ENCODE measurements around the gene MICALL2.

The MICALL2 gene

DNA sequence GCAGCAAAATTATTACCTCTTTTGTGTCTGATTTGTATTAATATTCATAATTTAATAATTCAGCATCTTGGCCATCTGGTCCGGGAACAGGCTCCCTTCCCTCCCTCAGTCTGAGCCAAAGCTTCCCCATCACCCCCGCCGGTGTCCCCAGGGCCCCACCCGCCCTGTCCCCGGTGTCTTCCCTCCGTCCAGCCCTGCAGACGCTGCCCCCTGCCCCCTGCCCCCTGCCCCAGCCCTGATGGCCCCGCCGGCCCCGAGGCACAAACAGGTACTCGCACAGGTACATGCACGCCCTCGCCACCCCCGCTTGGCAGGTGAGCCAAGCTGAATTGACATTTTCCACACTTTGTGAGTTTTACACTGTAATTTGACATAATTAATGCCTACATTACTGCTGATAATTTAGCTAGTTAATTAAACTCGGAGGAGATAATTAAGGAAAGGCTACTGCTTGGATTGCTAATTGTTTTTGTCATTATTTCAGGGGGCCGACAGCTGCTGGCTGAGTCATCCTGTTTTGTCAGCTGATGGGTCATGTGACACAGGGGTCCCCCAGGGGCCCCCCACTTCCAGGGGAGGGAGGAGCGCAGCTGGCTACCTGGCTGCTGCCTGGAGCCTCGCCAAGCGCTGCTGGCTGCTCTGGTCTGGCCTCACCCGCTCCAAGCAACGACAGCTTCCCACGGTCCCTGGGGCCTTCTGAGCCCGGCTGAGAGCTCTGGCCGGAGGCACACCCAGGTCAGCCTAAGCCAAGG is 36.6 kb downstream of the MICALL2 start:
- no peaks in the 10 kb centered on the region for H3K36me3 ChIP-seq (ENCODE audit: low read length)
- H3K9me2 ChIP-seq (replicated peaks; ENCODE audit: insufficient read depth, low read length): no peaks in the 10 kb centered on the region
- H3K9me3 ChIP-seq (ENCODE audit: insufficient read depth, low read length): no peaks in the 10 kb centered on the region
- no peaks in the 10 kb centered on the region for H3K79me2 ChIP-seq (ENCODE audit: insufficient read depth, low read length)
- H3K27ac ChIP-seq (ENCODE audit: low read depth, low read length): no peak overlapping the region
- no peaks in the 10 kb centered on the region for H4K20me1 ChIP-seq (ENCODE audit: low read depth, low read length)
- no peak overlapping the region for H3K9ac ChIP-seq (ENCODE audit: low read length)
- no peak overlapping the region for H2AFZ ChIP-seq (ENCODE audit: low read depth, low read length, severe bottlenecking)
- TF ChIP-seq EZH2phosphoT487 (conservative IDR thresholded peaks at IDR 0.05; ENCODE audit: low read length) (no peak), CTCF (IDR thresholded peaks at IDR 0.05; ENCODE audit: insufficient read depth, low read length, poor library complexity, severe bottlenecking) (no peak)
- no peaks in the 10 kb centered on the region for H3F3A ChIP-seq (ENCODE audit: insufficient read depth)
- H3K27me3 ChIP-seq (ENCODE audit: low read length): no peaks in the 10 kb centered on the region
- no peak overlapping the region for H3K4me2 ChIP-seq (ENCODE audit: low read depth, low read length, poor library complexity, severe bottlenecking)
- H3K4me3 ChIP-seq (ENCODE audit: insufficient read depth, low read length, poor library complexity, severe bottlenecking): no peak overlapping the region

GRCh38 chr7:1421946-1422345 is 37.3 kb downstream of the MICALL2 start:
- Histone ChIP-seq H3K79me2 (ENCODE audit: insufficient read depth, low read length) (no peaks in the 10 kb centered on the region), H3K4me2 (ENCODE audit: low read depth, low read length, poor library complexity, severe bottlenecking) (no peak overlapping the region), H3K27me3 (ENCODE audit: low read length) (no peaks in the 10 kb centered on the region), H2AFZ (ENCODE audit: low read depth, low read length, severe bottlenecking) (no peak overlapping the region), H3F3A (ENCODE audit: insufficient read depth) (no peaks in the 10 kb centered on the region), H3K9me3 (ENCODE audit: insufficient read depth, low read length) (no peaks in the 10 kb centered on the region), H3K36me3 (ENCODE audit: low read length) (no peaks in the 10 kb centered on the region), H3K9me2 (replicated peaks; ENCODE audit: insufficient read depth, low read length) (no peaks in the 10 kb centered on the region), H3K4me3 (ENCODE audit: insufficient read depth, low read length, poor library complexity, severe bottlenecking) (no peak overlapping the region), H3K27ac (ENCODE audit: low read depth, low read length) (no peak overlapping the region), H3K9ac (ENCODE audit: low read length) (no peak overlapping the region), H4K20me1 (ENCODE audit: low read depth, low read length) (no peaks in the 10 kb centered on the region)
- TF ChIP-seq EZH2phosphoT487 (conservative IDR thresholded peaks at IDR 0.05; ENCODE audit: low read length): no peak
- no peak for TF ChIP-seq CTCF (IDR thresholded peaks at IDR 0.05; ENCODE audit: insufficient read depth, low read length, poor library complexity, severe bottlenecking)

GRCh38 chr7:1421020-1421790 is 38.1 kb downstream of the MICALL2 start:
- no peak overlapping the region for H3K4me2 ChIP-seq (ENCODE audit: low read depth, low read length, poor library complexity, severe bottlenecking)
- no peak overlapping the region for H2AFZ ChIP-seq (ENCODE audit: low read depth, low read length, severe bottlenecking)
- H4K20me1 ChIP-seq (ENCODE audit: low read depth, low read length): no peaks in the 10 kb centered on the region
- no peak overlapping the region for H3K9ac ChIP-seq (ENCODE audit: low read length)
- no peaks in the 10 kb centered on the region for H3K36me3 ChIP-seq (ENCODE audit: low read length)
- no peaks in the 10 kb centered on the region for H3F3A ChIP-seq (ENCODE audit: insufficient read depth)
- no peaks in the 10 kb centered on the region for H3K27me3 ChIP-seq (ENCODE audit: low read length)
- no peaks in the 10 kb centered on the region for H3K9me3 ChIP-seq (ENCODE audit: insufficient read depth, low read length)
- H3K27ac ChIP-seq (ENCODE audit: low read depth, low read length): no peak overlapping the region
- H3K79me2 ChIP-seq (ENCODE audit: insufficient read depth, low read length): no peaks in the 10 kb centered on the region
- H3K9me2 ChIP-seq (replicated peaks; ENCODE audit: insufficient read depth, low read length): no peaks in the 10 kb centered on the region
- no peak for TF ChIP-seq CTCF (IDR thresholded peaks at IDR 0.05; ENCODE audit: insufficient read depth, low read length, poor library complexity, severe bottlenecking)
- TF ChIP-seq EZH2phosphoT487 (conservative IDR thresholded peaks at IDR 0.05; ENCODE audit: low read length): no peak
- no peak overlapping the region for H3K4me3 ChIP-seq (ENCODE audit: insufficient read depth, low read length, poor library complexity, severe bottlenecking)
